Adipocyte (in vitro differentiated cells): ENCODE data around the gene DCTN1.
"Not testable (repeated sequence)": the region's sequence is repeated elsewhere in the genome, so short reads cannot be mapped to it uniquely, and the experiment has no call there.

Experiments used
- DNase-seq: peaks from one replicate; pipeline ENCODE4 v3.0.0-alpha.2; 2015; ENCODE audit warnings: low read depth
- H3K27me3 ChIP-seq: replicated peaks from 2 replicates; pipeline ENCODE4 v1.7.0; 2013; ENCODE audit warnings: mild to moderate bottlenecking, low read length, moderate library complexity; ENCODE audit not compliant: control insufficient read depth, insufficient read depth
- H3K36me3 ChIP-seq: 2 replicates; pipeline ENCODE4 v1.7.0; 2013; ENCODE audit warnings: low read length, mild to moderate bottlenecking, moderate library complexity; ENCODE audit not compliant: control insufficient read depth, insufficient read depth, severe bottlenecking
- H3K4me1 ChIP-seq: 2 replicates; pipeline ENCODE4 v1.7.0; 2013; ENCODE audit warnings: mild to moderate bottlenecking, low read length, moderate library complexity; ENCODE audit not compliant: control insufficient read depth, insufficient read depth
- H3K4me3 ChIP-seq: 2 replicates; pipeline ENCODE4 v1.7.0; 2013; ENCODE audit warnings: mild to moderate bottlenecking, low read length, moderate library complexity
- H3K9ac ChIP-seq: 2 replicates; pipeline ENCODE4 v1.7.0; 2013; ENCODE audit warnings: mild to moderate bottlenecking, low read length, moderate library complexity
- H3K9me3 ChIP-seq: 2 replicates; pipeline ENCODE4 v1.7.0; 2013; ENCODE audit warnings: mild to moderate bottlenecking, low read length, moderate library complexity; ENCODE audit not compliant: control insufficient read depth

The DCTN1 gene

DNA sequence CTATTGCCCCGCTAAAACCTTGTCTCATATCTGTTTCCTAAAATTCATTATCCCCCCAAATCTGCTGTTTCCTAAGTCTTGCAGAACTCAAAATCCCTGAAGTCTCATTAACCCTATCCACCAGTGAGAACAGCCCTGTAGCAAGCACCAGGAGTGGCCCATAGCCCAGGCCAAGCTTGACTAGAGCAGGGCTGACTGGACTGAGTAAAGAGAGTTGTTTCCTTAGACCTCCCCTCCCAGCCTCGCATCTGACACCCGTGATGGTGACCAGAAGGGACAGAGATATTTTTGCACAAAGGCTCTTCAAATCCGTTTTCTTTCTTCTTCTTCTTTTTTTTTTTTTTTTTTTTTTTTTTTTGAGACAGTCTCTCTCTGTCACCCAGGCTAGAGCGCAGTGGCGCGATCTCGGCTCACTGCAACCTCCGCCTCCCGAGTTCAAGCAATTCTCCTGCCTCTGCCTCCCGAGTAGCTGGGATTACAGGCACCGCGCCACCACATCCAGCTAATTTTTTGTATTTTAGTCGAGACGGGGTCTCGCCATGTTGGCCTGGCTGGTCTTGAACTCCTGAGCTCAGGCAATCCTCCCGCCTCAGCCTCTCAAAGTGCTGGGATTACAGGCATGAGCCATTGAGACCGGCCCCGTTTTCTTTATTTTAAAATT is 40.5 kb upstream of the DCTN1 start:
- H3K4me3 ChIP-seq = peak overlapping the region; percentile 91
- peaks cover 18% of the 10 kb centered on the region for H3K4me1 ChIP-seq
- H3K9me3 ChIP-seq, H3K27me3 ChIP-seq, DNase-seq, H3K36me3 ChIP-seq: not testable (repeated sequence)
- peak overlapping the region; percentile 75 for H3K9ac ChIP-seq

DNA sequence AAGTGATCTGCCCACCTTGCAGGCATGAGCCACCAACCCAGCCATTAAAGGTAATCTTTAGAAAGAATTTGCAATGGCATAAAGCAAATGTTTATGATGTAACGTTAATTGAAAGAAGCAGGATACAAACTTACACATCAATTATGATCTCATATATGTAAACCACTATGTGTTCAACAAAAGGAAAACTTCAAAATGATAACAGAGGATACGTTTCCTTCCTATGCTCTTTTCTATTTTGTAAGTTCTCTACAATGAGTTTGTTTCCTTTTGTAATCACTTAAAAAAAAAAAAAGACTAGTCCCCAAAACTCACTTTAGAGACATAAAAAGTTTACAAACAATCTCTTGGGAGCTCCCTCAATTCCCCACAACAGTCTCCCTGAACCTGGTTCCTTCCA is 39.9 kb upstream of the DCTN1 start:
- Histone ChIP-seq H3K4me3 (no peak overlapping the region), H3K9me3 (no peaks in the 10 kb centered on the region), H3K27me3 (no peaks in the 10 kb centered on the region), H3K4me1 (peaks cover 22% of the 10 kb centered on the region), H3K36me3 (no peaks in the 10 kb centered on the region), H3K9ac (no peak overlapping the region)
- DNase-seq = no peak

DNA sequence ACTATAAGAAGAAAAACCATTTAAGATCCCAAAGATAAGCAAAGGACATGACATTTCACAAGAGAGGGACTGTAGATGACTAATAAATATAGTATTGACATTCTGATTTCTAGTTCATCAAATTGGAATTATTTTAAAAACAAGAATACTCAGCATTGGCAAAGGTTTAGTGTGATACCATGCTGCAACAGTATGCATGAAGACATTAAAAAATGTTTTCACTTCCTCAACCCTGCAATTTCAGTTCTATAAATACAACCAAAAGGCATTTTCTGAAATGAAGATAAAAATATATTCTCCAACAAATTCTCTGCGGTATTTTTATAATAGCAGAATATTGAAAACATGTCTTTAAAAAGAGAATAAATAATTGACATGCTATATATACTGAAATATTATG is 39.2 kb upstream of the DCTN1 start:
- Histone ChIP-seq H3K9me3 (no peaks in the 10 kb centered on the region), H3K4me1 (peaks cover 28% of the 10 kb centered on the region), H3K4me3 (no peak overlapping the region), H3K27me3 (no peaks in the 10 kb centered on the region), H3K36me3 (no peaks in the 10 kb centered on the region), H3K9ac (no peak overlapping the region)
- no peak for DNase-seq

DNA sequence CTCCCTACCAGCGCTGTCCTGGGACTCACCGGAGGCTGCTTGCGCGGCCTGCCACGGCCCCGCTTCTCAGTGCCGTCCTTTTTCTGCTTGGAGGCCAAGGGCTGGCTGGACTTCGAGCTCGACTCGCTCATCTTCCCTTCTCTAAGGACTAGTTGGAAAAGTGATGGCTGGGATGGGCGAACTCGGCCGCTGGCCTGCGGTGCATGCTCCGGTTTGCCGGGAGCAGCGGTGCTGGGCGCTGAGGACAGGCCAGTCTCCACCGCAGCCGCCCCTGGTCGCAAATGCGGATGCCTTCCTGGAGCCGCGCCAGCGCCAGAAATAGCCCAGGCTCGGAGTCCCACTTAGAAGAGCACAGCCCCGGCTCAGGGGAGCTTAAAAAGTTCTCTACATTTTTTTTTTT is 38.2 kb upstream of the DCTN1 start:
- no peaks in the 10 kb centered on the region for H3K36me3 ChIP-seq

DNA sequence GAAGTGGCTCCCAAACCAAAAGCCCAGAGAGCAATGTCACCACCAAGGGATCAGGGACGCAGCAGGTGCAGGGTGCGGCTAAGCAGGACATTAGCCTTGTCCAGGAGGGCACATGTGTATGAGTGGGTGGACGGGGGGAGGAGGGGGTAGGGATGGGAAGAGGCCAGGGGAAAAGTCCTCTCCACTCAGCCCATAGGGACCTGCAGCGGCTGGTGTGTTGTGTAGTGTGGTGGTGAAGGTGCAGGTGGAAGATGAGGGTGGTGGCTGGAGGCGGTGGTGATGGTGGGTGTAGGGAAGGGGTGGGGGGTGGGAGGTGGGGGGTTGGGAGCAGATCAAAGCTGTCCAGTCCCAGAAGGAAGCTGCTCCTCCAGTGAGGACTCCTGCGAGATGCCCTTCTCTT is 37.7 kb upstream of the DCTN1 start:
- Histone ChIP-seq H3K4me3 (no peak overlapping the region), H3K4me1 (peaks cover 30% of the 10 kb centered on the region), H3K36me3 (no peaks in the 10 kb centered on the region), H3K9ac (no peak overlapping the region), H3K27me3 (no peaks in the 10 kb centered on the region), H3K9me3 (no peaks in the 10 kb centered on the region)
- no peak for DNase-seq

More for the DNA sequence above, 38.2 kb upstream of the DCTN1 start:
- Histone ChIP-seq H3K4me3 (no peak overlapping the region), H3K27me3 (no peaks in the 10 kb centered on the region), H3K9ac (no peak overlapping the region), H3K9me3 (no peaks in the 10 kb centered on the region), H3K4me1 (peaks cover 30% of the 10 kb centered on the region)
- no peak for DNase-seq

DNA sequence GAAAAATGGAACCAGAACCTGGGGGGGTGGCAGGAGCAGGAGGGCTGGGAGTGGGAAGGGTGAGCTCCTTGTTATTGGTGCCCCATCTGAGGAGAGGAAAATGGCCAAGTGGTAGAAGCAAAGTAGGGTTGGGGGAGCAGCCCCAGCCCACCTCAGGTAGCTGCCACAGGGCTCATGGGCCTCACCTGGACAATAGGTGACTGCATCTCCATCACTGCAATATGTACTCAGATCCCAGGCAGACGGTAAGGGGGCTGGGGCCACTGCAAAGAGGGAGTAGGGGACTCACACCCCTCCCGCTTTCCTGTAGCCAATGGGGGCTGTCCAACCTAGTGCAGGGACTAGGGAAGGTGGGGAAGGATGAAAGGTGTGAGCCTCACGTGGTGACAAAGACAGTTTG is 37.1 kb upstream of the DCTN1 start:
- Histone ChIP-seq H3K9me3 (no peaks in the 10 kb centered on the region), H3K4me1 (peaks cover 29% of the 10 kb centered on the region), H3K9ac (no peak overlapping the region), H3K27me3 (no peaks in the 10 kb centered on the region), H3K36me3 (no peaks in the 10 kb centered on the region), H3K4me3 (no peak overlapping the region)
- no peak for DNase-seq

DNA sequence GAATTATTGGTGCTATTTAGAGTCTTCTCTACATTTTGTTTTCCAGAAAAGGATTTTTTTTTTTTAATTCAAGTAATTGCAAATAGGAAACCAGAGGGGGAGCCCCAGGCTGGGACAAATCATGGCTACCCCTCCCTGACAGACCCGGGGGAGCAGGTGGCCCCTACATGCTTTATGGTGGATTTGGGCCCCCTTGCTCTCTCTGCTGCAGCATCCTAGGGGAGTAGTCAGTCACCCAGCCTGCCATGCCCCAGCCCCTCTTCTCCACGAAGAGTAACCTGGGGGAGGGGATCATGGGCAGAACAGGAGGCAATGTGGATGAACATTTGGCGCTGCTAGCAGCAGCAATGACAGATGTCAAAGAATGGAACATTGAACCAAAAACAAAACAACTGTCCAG is 36.7 kb upstream of the DCTN1 start:
- Histone ChIP-seq H3K27me3 (no peaks in the 10 kb centered on the region), H3K4me3 (no peak overlapping the region), H3K9me3 (no peaks in the 10 kb centered on the region), H3K9ac (no peak overlapping the region), H3K36me3 (no peaks in the 10 kb centered on the region), H3K4me1 (peaks cover 25% of the 10 kb centered on the region)
- DNase-seq = no peak

DNA sequence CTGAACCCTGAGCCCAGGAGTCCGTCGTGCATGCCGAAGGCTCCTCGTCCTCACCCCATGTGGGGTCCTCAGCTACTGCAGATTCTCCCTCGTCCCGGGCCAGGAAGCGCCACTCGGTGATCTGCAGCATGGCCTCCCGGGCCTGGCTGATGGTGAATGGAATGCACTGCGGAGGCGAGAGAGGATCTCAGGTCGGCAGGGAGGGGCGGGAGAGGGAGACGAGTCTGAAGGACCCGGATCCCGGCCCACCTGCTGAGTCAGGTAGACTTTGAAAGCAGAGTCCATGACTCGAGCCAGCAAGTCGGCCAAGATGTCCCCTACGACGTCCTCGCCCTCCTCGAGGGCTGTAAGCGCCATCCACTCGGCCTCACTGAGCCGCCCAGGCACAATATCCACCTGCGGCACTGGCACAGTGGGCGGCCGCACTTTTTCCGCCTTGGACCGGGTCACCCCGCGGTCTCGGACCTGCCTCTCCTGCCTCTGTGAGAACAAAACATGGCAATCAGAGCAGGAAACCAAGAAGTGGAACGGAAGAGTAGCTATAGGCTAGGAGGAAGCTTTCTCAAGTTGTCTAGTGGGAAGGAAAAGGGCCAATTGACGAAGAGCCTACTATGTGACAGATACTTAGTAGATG is 35.8 kb upstream of the DCTN1 start:
- no peaks in the 10 kb centered on the region for H3K36me3 ChIP-seq
- no peaks in the 10 kb centered on the region for H3K27me3 ChIP-seq
- H3K4me3 ChIP-seq = peak overlapping the region; percentile 82
- peak overlapping the region; percentile 83 for H3K9ac ChIP-seq
- no peaks in the 10 kb centered on the region for H3K9me3 ChIP-seq
- H3K4me1 ChIP-seq = peaks cover 17% of the 10 kb centered on the region
- DNase-seq = no peak

DNA sequence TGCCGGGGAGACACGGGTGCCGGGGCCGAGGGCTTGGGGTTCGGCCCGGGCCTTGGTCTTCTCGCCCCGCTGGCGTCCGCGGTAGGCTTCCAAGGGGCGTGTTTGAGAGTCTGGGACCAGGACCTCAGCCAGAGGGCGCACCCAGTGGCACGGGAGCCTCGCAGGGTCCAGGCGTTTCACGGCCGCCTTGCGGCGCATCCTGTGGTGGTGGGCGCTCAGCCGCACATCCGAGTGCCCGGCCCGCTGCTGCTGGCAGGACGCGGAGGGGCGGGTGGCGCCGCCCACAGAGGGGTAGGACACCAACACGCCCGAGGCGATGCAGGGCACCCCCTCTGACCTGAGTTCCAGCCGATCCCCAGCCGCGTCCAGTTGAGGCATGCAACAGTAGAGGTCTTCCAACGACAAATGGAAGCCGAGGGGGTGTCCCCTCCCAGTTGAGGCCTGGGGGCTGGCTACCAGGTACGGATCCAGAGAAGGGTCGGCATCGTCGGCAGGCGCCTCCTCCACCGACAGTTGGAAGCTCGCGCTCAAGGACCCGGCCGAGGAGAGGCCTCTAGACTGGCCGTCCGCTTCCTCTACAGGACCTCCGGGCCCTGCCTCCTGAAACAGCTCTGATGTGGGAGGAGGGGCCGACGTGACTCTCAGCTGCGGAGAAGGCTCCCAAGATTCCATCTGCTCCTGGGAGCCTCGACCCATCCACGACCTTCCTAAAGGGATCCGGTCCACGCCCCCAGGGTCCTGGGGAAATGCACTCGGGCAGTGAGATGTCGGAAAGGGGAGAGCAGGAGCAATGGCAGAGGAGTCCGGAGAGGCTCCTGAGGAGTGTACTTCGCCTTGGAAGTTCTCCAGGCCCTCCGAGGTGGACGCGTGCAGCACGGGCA is 35.0 kb upstream of the DCTN1 start:
- Histone ChIP-seq H3K27me3 (no peaks in the 10 kb centered on the region), H3K4me3 (peak overlapping the region; percentile 82), H3K4me1 (peaks cover 16% of the 10 kb centered on the region), H3K36me3 (no peaks in the 10 kb centered on the region), H3K9me3 (no peaks in the 10 kb centered on the region), H3K9ac (peak overlapping the region; percentile 83)
- no peak for DNase-seq

DNA sequence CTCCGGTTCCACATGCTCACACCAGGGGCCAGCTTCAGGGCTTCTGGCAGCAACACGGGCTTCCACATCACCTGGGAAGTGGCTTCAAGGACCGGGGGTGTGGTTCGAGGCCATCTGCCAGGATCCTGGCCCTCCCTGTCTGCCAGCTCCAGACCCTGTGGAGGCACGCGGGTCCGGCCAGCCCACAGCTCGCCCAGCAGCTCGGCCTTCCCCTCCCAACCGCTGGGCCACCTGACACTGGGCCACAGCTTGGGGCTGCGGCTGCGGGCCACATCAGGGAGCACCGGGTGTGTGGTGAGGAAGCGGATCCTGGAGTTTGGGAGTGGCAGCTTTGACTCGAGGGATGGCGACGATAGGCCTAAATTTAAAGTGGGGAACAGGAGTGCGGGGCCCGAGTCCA is 34.3 kb upstream of the DCTN1 start:
- peak overlapping the region; percentile 83 for H3K9ac ChIP-seq
- H3K4me3 ChIP-seq = peak overlapping the region; percentile 82
- no peaks in the 10 kb centered on the region for H3K36me3 ChIP-seq
- H3K4me1 ChIP-seq = peaks cover 16% of the 10 kb centered on the region
- no peaks in the 10 kb centered on the region for H3K27me3 ChIP-seq
- no peak for DNase-seq
- no peaks in the 10 kb centered on the region for H3K9me3 ChIP-seq

DNA sequence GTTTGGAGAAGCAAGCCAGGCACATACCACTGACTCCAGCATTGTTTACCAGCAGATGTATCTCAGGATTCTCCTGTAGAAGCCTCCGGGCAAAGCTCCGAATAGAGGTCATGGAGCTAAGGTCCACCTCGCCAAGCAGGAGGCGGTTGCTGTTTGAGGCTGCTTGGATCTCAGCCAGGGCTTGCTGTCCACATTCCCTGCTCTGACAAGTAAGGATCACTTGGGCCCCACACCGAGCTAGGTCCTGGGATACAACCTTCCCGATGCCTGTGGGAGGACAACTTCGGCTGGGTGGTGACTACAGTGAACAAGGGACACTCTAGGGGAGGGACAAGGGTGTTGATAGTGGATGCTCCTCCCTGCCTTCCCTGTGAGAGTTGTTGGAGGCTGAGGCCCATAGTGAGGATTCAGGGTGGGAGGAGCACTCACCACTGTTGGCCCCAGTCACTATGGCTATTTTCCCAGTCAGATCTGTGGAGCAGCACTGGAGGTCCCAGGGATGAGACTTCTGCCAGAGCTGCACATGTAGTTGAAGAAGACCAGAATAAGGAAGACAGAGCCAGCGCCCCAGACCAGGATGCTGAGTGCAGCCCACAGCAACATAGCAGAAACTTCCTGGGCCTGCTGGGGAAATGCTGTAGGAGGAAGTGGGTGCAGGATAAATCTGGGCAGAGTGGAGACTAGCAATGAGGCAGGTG is 33.0 kb upstream of the DCTN1 start:
- no peak for DNase-seq
- H3K36me3 ChIP-seq = no peaks in the 10 kb centered on the region
- H3K4me3 ChIP-seq = no peak overlapping the region
- no peak overlapping the region for H3K9ac ChIP-seq
- H3K4me1 ChIP-seq = peaks cover 16% of the 10 kb centered on the region
- no peaks in the 10 kb centered on the region for H3K27me3 ChIP-seq
- H3K9me3 ChIP-seq = no peaks in the 10 kb centered on the region
